Nephron progenitor cell (in vitro differentiated cells): ENCODE data around the gene WDR38.

Experiments
- DNase-seq: peaks from one replicate; pipeline ENCODE4 v3.0.0; 2021
- H3K27ac Mint-ChIP-seq: 2 replicates; pipeline ENCODE4 v1.8.0; 2021; ENCODE audit warnings: mild to moderate bottlenecking, moderate library complexity, mixed read lengths
- H3K27me3 Mint-ChIP-seq: 2 replicates; pipeline ENCODE4 v1.8.0; 2021; ENCODE audit warnings: mild to moderate bottlenecking, low read depth, mixed read lengths; ENCODE audit not compliant: poor library complexity
- H3K36me3 Mint-ChIP-seq: 2 replicates; pipeline ENCODE4 v1.8.0; 2021; ENCODE audit warnings: low read depth, mixed read lengths
- H3K4me1 Mint-ChIP-seq: 2 replicates; pipeline ENCODE4 v1.8.0; 2021; ENCODE audit warnings: mixed read lengths
- H3K4me3 Mint-ChIP-seq: 2 replicates; pipeline ENCODE4 v1.8.0; 2021; ENCODE audit warnings: mild to moderate bottlenecking, moderate library complexity, mixed read lengths
- H3K9me3 Mint-ChIP-seq: 2 replicates; pipeline ENCODE4 v1.8.0; 2021; ENCODE audit warnings: mild to moderate bottlenecking, moderate library complexity, mixed read lengths
- TF ChIP-seq, protein P1 (sequence below): fragments of 200-600 bp; sonication (generic); IDR thresholded peaks from 2 replicates; pipeline ENCODE4 v1.5.0; 2021; ENCODE audit warnings: antibody characterized with exemption

Gene WDR38

DNA sequence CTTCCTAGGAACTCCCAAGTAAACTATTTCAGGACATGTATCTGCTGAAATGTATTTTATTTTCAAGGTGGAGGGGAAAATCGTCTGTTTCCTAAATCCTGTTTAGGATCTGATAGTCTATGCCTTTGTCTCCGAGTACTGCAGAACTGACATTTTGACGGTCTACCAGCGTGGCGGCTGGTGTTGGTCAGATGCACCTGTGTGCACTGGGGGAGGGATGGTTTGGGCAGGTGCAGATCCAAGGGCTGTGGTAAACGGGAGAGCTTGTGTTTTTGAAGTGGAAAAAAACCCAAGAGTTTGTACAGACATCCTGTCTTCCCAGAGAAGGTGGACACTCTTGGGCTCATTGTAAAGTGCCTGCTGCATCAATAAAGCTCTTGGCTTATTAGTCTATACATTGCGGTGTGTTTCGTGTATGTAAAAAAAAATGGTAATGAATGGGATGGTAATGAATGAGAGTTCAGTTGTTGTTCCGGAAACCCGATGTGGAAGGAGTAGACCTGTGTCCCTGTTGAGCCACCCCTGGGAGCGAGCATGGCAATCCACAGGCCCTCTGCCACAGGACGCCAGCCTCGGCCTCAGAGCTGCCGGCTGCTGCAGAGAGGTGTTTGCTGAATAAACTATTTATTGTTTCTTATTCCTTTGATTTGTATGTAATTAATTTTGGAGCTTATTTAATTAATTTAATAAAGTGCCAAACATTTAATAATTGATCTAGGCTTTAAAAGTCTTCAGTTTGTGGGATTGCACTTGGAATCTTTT lies 23.9 kb downstream of the WDR38 start:
- Mint-ChIP-seq H3K9me3 (no peaks in the 10 kb centered on the region), H3K4me3 (no peak overlapping the region), H3K4me1 (peaks cover 7% of the 10 kb centered on the region), H3K27ac (peak overlapping the region; percentile 22), H3K36me3 (peaks cover 44% of the 10 kb centered on the region), H3K27me3 (no peaks in the 10 kb centered on the region)
- TF ChIP-seq, protein P1, sequence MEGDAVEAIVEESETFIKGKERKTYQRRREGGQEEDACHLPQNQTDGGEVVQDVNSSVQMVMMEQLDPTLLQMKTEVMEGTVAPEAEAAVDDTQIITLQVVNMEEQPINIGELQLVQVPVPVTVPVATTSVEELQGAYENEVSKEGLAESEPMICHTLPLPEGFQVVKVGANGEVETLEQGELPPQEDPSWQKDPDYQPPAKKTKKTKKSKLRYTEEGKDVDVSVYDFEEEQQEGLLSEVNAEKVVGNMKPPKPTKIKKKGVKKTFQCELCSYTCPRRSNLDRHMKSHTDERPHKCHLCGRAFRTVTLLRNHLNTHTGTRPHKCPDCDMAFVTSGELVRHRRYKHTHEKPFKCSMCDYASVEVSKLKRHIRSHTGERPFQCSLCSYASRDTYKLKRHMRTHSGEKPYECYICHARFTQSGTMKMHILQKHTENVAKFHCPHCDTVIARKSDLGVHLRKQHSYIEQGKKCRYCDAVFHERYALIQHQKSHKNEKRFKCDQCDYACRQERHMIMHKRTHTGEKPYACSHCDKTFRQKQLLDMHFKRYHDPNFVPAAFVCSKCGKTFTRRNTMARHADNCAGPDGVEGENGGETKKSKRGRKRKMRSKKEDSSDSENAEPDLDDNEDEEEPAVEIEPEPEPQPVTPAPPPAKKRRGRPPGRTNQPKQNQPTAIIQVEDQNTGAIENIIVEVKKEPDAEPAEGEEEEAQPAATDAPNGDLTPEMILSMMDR: no peak
- no peak for DNase-seq

DNA sequence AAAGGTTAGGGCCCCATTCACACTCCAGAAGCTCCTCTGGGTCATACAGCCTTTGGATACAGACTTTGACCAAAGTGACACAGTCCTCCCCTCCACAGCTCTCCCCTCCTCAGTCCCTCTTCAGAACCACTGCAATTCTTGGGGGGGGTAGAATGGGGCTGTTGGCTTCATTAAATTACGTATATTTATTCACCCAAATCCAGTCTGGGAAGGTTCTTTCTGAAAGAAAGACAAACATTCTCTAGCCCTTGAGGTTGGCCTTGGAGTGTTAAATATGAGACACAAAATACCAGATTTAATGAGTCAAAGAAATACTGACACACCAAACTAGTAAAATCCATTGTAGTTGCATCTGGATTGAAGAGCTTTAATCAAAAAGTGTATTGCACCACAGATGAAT lies 24.8 kb downstream of the WDR38 start:
- H3K36me3 Mint-ChIP-seq: peaks cover 42% of the 10 kb centered on the region
- no peak for DNase-seq
- H3K4me3 Mint-ChIP-seq: no peak overlapping the region
- H3K4me1 Mint-ChIP-seq: peaks cover 8% of the 10 kb centered on the region
- TF ChIP-seq, protein P1: no peak
- H3K27me3 Mint-ChIP-seq: no peaks in the 10 kb centered on the region
- H3K27ac Mint-ChIP-seq: peak overlapping the region; percentile 85
- H3K9me3 Mint-ChIP-seq: no peaks in the 10 kb centered on the region

DNA sequence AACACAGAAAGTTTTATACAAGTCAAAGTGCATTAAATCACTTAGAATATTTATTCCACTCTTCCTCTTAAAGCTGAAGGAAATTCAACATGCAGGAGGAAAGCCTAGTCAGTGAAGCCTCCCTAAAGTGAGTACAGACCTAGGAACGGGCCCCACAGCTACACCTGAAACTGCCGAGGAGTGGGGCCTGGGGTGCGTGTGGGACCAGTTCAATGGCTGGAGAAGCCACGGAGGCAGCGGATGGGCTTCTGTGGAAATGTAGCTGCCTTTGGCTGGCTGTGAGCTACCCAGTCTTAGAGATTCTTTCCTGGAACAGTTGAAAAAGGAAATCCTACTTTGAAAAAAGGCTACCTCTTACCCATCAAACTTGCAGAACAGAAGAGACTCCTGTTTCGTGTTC lies 25.3 kb downstream of the WDR38 start:
- peaks cover 37% of the 10 kb centered on the region for H3K36me3 Mint-ChIP-seq
- no peaks in the 10 kb centered on the region for H3K27me3 Mint-ChIP-seq
- TF ChIP-seq, protein P1: no peak
- no peaks in the 10 kb centered on the region for H3K9me3 Mint-ChIP-seq
- H3K4me1 Mint-ChIP-seq: peaks cover 6% of the 10 kb centered on the region
- peak overlapping the region; percentile 85 for H3K27ac Mint-ChIP-seq
- H3K4me3 Mint-ChIP-seq: no peak overlapping the region
- no peak for DNase-seq

DNA sequence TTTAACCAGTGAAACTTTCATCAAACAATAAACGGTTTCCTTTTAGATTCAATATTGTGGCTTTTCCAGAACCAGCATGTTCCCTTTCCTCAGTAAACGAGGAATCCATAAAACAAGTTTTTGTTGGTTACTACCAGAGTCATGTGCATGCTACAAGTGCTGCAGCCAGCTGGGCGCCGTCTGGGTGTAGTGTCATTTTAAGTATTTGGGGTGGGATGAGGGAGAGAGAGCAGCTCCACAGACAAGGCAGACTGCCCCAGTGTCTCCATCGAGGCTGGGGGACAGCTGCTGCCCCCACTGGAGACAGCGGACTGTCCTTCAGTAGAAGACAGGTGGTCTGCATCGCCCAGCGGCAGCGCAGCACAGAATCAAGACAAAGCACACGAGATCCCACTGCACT lies 26.0 kb downstream of the WDR38 start:
- peaks cover 6% of the 10 kb centered on the region for H3K4me1 Mint-ChIP-seq
- TF ChIP-seq, protein P1: no peak
- DNase-seq: no peak
- H3K4me3 Mint-ChIP-seq: no peak overlapping the region
- H3K9me3 Mint-ChIP-seq: no peaks in the 10 kb centered on the region
- H3K36me3 Mint-ChIP-seq: peaks cover 41% of the 10 kb centered on the region
- H3K27me3 Mint-ChIP-seq: no peaks in the 10 kb centered on the region
- peak overlapping the region; percentile 66 for H3K27ac Mint-ChIP-seq

DNA sequence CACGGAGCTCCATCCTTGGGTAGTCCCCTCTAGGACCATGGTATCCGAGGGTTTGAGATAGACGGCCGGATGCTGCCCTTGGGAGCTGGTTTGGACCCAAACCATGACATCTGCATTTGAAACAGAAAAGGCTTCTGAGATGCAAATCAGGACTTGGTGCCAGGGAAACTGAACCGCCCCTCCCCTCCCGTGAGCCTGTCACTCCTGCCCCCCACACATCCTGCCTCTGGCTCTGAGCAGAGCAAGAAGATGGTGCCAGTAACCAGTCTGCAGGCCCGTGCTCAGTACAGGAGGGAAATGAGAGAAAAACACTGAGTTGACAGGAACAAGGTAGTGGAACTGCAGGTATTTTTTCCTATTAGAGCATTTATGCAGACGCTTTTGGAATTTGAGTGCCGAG lies 27.2 kb downstream of the WDR38 start:
- TF ChIP-seq, protein P1: no peak

More for the DNA sequence above, 27.2 kb downstream of the WDR38 start:
- H3K4me3 Mint-ChIP-seq: no peak overlapping the region
- peaks cover 36% of the 10 kb centered on the region for H3K36me3 Mint-ChIP-seq
- H3K4me1 Mint-ChIP-seq: peaks cover 6% of the 10 kb centered on the region
- H3K9me3 Mint-ChIP-seq: no peaks in the 10 kb centered on the region
- DNase-seq: no peak
- no peak overlapping the region for H3K27ac Mint-ChIP-seq
- H3K27me3 Mint-ChIP-seq: no peaks in the 10 kb centered on the region
